IgD-negative memory B cell (primary cell): ENCODE data around the gene MIER1. TPM values are rescaled to one million over a fixed set of nuclear protein-coding genes. Genes with fewer than 3 reads are reported as not detected.

Experiments
- H3K27ac Mint-ChIP-seq, 3 donors: one replicate each; pipeline ENCODE4 v1.8.0; 2020 to 2022; ENCODE audit warnings: mild to moderate bottlenecking in 3 of 3, mixed read lengths in 3 of 3, moderate library complexity in 1 of 3
- H3K27me3 Mint-ChIP-seq: one replicate; pipeline ENCODE4 v1.8.0; 2021; ENCODE audit warnings: mixed read lengths
- H3K36me3 Mint-ChIP-seq: one replicate; pipeline ENCODE4 v1.8.0; 2020; ENCODE audit warnings: mild to moderate bottlenecking, mixed read lengths
- H3K4me1 Mint-ChIP-seq, 3 donors: one replicate each; pipeline ENCODE4 v1.8.0; 2020 to 2022; ENCODE audit warnings: mixed read lengths in 3 of 3, mild to moderate bottlenecking in 1 of 3
- H3K4me3 Mint-ChIP-seq, 4 donors: one replicate each; pipeline ENCODE4 v1.8.0; 2020 to 2022; ENCODE audit warnings: mild to moderate bottlenecking in 4 of 4, mixed read lengths in 4 of 4, moderate library complexity in 3 of 4
- H3K9me3 Mint-ChIP-seq, 3 donors: one replicate each; pipeline ENCODE4 v1.8.0; 2020 to 2021; ENCODE audit warnings: mixed read lengths in 3 of 3, mild to moderate bottlenecking in 1 of 3
- polyA plus RNA-seq: library from polyadenylated mRNA; unstranded; fragments of 300-500 nt; fragmentation: Illumina TruSeq; gene quantifications from one replicate; pipeline ENCODE4 v1.2.3, GENCODE V29; 2021

The MIER1 gene
- polyA plus RNA-seq, 1 donor from 2014 or later = 34.6 TPM

- Mint-ChIP-seq H3K4me3 (no peak overlapping the region), H3K27ac (peak overlapping the region in 1 of 3 donors; percentile 61), H3K9me3 (no peaks in the 10 kb centered on the region), H3K36me3 (peaks cover 4% of the 10 kb centered on the region), H3K27me3 (no peaks in the 10 kb centered on the region), H3K4me1 (peaks cover 10 to 21% (median 14%) of the 10 kb centered on the region in 3 donors)
These were observed 75.0 kb downstream of the MIER1 start for GRCh38 chr1:66999640-67000400.

GRCh38 chr1:67001682-67002425 lies 77.1 kb downstream of the MIER1 start:
- Mint-ChIP-seq H3K4me3 (no peak overlapping the region), H3K27ac (peak overlapping the region in 1 of 3 donors; percentile 32), H3K36me3 (peaks cover 4% of the 10 kb centered on the region), H3K27me3 (no peaks in the 10 kb centered on the region), H3K4me1 (peaks cover 4 to 17% (median 5%) of the 10 kb centered on the region in 3 donors), H3K9me3 (no peaks in the 10 kb centered on the region)

GRCh38 chr1:67004176-67004575 lies 79.4 kb downstream of the MIER1 start:
- H3K27ac Mint-ChIP-seq = peak overlapping the region in 1 of 3 donors; percentile 26
- peaks cover 0 to 12% (median 7%) of the 10 kb centered on the region in 3 donors for H3K4me1 Mint-ChIP-seq
- no peak overlapping the region for H3K4me3 Mint-ChIP-seq
- no peaks in the 10 kb centered on the region for H3K9me3 Mint-ChIP-seq
- no peaks in the 10 kb centered on the region for H3K27me3 Mint-ChIP-seq
- H3K36me3 Mint-ChIP-seq = peaks cover 6% of the 10 kb centered on the region

- no peaks in the 10 kb centered on the region for H3K27me3 Mint-ChIP-seq
- H3K4me1 Mint-ChIP-seq = peaks cover 0 to 12% (median 7%) of the 10 kb centered on the region in 3 donors
- peaks cover 9% of the 10 kb centered on the region for H3K36me3 Mint-ChIP-seq
- H3K27ac Mint-ChIP-seq = no peak overlapping the region
- no peaks in the 10 kb centered on the region for H3K9me3 Mint-ChIP-seq
- H3K4me3 Mint-ChIP-seq = no peak overlapping the region
These were observed 80.3 kb downstream of the MIER1 start for GRCh38 chr1:67005068-67005467.

- H3K27ac Mint-ChIP-seq = no peak overlapping the region
These were observed 85.0 kb downstream of the MIER1 start for GRCh38 chr1:67009792-67010191.

GRCh38 chr1:67013573-67013972 lies 88.8 kb downstream of the MIER1 start:
- no peaks in the 10 kb centered on the region for H3K4me1 Mint-ChIP-seq
- H3K4me3 Mint-ChIP-seq = no peak overlapping the region
- H3K9me3 Mint-ChIP-seq = no peaks in the 10 kb centered on the region
- no peaks in the 10 kb centered on the region for H3K27me3 Mint-ChIP-seq
- peaks cover 13% of the 10 kb centered on the region for H3K36me3 Mint-ChIP-seq
- no peak overlapping the region for H3K27ac Mint-ChIP-seq

More at GRCh38 chr1:67009792-67010191, 85.0 kb downstream of the MIER1 start:
- Mint-ChIP-seq H3K9me3 (no peaks in the 10 kb centered on the region), H3K27me3 (no peaks in the 10 kb centered on the region), H3K36me3 (peaks cover 11% of the 10 kb centered on the region), H3K4me3 (no peak overlapping the region), H3K4me1 (peaks cover 0 to 2% (median 0%) of the 10 kb centered on the region in 3 donors)

- H3K4me1 Mint-ChIP-seq = peaks cover 0 to 2% (median 0%) of the 10 kb centered on the region in 3 donors
- H3K4me3 Mint-ChIP-seq = no peak overlapping the region
- H3K27me3 Mint-ChIP-seq = no peaks in the 10 kb centered on the region
- H3K36me3 Mint-ChIP-seq = peaks cover 9% of the 10 kb centered on the region
- H3K9me3 Mint-ChIP-seq = no peaks in the 10 kb centered on the region
- H3K27ac Mint-ChIP-seq = no peak overlapping the region
These were observed 93.8 kb downstream of the MIER1 start for GRCh38 chr1:67018574-67018973.

- no peak overlapping the region for H3K4me3 Mint-ChIP-seq
- H3K27ac Mint-ChIP-seq = no peak overlapping the region
- H3K4me1 Mint-ChIP-seq = peaks cover 0 to 2% (median 0%) of the 10 kb centered on the region in 3 donors
- H3K36me3 Mint-ChIP-seq = peaks cover 9% of the 10 kb centered on the region
- no peaks in the 10 kb centered on the region for H3K27me3 Mint-ChIP-seq
- H3K9me3 Mint-ChIP-seq = no peaks in the 10 kb centered on the region
These were observed 94.3 kb downstream of the MIER1 start for GRCh38 chr1:67019121-67019520.

GRCh38 chr1:67019600-67020136 lies 94.9 kb downstream of the MIER1 start:
- no peaks in the 10 kb centered on the region for H3K27me3 Mint-ChIP-seq
- H3K27ac Mint-ChIP-seq = no peak overlapping the region
- H3K36me3 Mint-ChIP-seq = peaks cover 9% of the 10 kb centered on the region
- H3K4me3 Mint-ChIP-seq = no peak overlapping the region
- H3K4me1 Mint-ChIP-seq = peaks cover 0 to 2% (median 0%) of the 10 kb centered on the region in 3 donors
- no peaks in the 10 kb centered on the region for H3K9me3 Mint-ChIP-seq

GRCh38 chr1:67020304-67020703 lies 95.5 kb downstream of the MIER1 start:
- Mint-ChIP-seq H3K27ac (no peak overlapping the region), H3K9me3 (no peaks in the 10 kb centered on the region), H3K4me1 (peaks cover 0 to 2% (median 0%) of the 10 kb centered on the region in 3 donors), H3K27me3 (no peaks in the 10 kb centered on the region), H3K36me3 (peaks cover 10% of the 10 kb centered on the region), H3K4me3 (no peak overlapping the region)

- Mint-ChIP-seq H3K36me3 (peaks cover 11% of the 10 kb centered on the region), H3K4me1 (peaks cover 0 to 2% (median 0%) of the 10 kb centered on the region in 3 donors), H3K27me3 (no peaks in the 10 kb centered on the region), H3K4me3 (no peak overlapping the region), H3K9me3 (no peaks in the 10 kb centered on the region), H3K27ac (no peak overlapping the region)
These were observed 96.0 kb downstream of the MIER1 start for GRCh38 chr1:67020765-67021164.

- Mint-ChIP-seq H3K27ac (no peak overlapping the region), H3K36me3 (peaks cover 9% of the 10 kb centered on the region), H3K9me3 (no peaks in the 10 kb centered on the region), H3K4me3 (no peak overlapping the region), H3K4me1 (peaks cover 0 to 6% (median 1%) of the 10 kb centered on the region in 3 donors), H3K27me3 (no peaks in the 10 kb centered on the region)
These were observed 104.7 kb downstream of the MIER1 start for GRCh38 chr1:67029472-67029871.

GRCh38 chr1:67031121-67031858 lies 106.5 kb downstream of the MIER1 start:
- no peaks in the 10 kb centered on the region for H3K9me3 Mint-ChIP-seq
- H3K27me3 Mint-ChIP-seq = no peaks in the 10 kb centered on the region
- peaks cover 10% of the 10 kb centered on the region for H3K36me3 Mint-ChIP-seq
- H3K4me1 Mint-ChIP-seq = peaks cover 0 to 6% (median 1%) of the 10 kb centered on the region in 3 donors
- H3K4me3 Mint-ChIP-seq = no peak overlapping the region
- H3K27ac Mint-ChIP-seq = peak overlapping the region in 1 of 3 donors; percentile 67

- Mint-ChIP-seq H3K9me3 (peaks cover 0 to 2% (median 0%) of the 10 kb centered on the region in 3 donors), H3K4me3 (no peak overlapping the region), H3K27ac (peak overlapping the region in 1 of 3 donors; percentile 67), H3K4me1 (peaks cover 0 to 6% (median 1%) of the 10 kb centered on the region in 3 donors), H3K27me3 (no peaks in the 10 kb centered on the region), H3K36me3 (peaks cover 14% of the 10 kb centered on the region)
These were observed 107.1 kb downstream of the MIER1 start for GRCh38 chr1:67031859-67032247.
